GM18868 (cell line): Measurements from ENCODE around the gene IRF2BPL.

Experiments used
- ATAC-seq: cut with Tn5 transposase; IDR thresholded peaks from one replicate; pipeline ENCODE4 v1.9.1; 2021; ENCODE audit warnings: mild to moderate bottlenecking, moderate library complexity; ENCODE audit not compliant: unreplicated experiment

IRF2BPL gene

DNA sequence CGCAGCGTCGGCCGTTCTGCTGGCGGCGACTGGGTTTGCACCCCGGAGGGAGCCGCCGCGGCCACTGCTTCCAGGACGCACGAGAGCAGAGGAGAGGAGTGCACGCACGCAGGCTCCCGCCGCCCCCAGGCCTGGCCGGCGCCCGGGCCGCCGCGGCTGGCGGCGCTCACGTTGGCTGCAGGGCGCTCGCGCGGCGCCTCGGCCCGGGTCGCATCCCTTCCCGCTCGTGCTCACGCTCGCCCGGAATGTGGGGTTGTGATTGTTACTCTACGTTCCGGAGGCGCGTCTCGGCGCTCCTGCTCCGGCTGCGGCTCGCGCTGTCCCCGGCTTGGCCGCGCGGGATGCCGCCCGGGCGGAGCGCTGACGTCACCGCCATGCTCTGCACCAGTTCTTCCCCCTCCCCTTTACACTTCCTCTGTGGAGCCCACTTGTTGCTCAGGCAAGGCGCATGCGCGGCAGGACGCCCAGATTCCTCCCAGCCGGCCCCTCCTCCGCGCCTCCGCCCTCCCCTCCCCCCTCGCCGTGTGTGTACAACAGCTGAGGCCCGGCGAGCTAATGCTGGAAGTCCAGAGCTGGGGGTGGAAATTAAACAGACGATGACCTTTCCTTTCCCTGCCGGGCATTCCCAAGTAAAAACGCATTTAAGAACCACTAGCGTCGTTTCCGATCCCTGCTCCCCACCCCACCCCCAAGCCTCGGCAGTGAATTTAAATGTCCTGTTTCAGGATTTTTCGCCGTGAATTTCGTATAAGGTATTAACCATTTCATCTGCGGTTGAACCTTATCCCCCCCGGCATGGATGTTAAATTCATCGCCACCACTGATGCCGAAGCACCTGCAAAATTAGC is at the start of gene IRF2BPL:
Gene IRF2BPL, minus strand, starts transcription at position 325 of the 848 bp plus-strand sequence. CDS start 916 bp downstream, outside the sequence.
- ATAC-seq: peak; percentile 73

DNA sequence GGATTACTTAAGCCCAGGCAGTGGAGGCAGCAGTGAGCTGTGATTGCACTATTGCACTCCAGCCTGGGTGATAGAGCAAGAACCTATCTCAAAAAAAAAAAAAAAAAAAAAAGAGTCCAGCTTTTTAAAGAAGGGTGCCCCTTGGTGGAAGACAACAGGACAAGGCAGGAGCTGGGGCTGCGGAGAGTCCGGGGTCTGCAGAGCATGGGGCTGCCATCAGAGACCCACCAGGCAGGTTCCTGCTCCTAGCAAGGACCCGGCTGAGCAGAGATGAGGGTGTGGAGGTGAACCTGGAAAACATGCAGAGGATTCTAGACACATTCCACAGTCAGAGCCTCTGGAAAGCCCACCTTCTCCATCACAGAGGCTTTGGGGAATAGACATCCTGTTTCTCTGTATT is 48.5 kb upstream of the IRF2BPL start:
- no peak for ATAC-seq

DNA sequence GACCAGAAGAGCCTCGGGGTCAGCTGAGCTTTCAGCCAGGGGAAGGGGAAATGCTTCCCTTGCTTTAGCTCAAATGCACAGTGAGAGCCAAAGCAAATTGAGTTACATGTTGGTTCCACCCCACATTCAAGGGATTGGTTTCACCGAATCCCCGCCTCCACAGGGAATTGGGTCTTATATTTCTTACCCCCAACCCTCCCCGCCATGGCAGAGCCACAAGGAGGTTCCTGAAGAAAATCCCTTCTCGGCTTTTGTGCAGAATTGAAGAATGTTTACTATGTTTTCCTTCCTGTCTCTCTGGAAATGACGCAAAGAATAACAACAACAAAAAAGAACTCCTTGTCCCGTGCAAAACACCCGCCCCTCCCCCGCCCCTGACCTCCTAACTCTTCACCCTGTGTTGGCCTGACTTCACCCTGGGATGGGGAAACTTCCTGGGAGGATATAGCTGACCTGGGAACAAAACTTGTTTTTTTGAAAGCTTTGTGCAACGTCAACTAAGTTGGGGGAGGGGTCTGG is 47.7 kb upstream of the IRF2BPL start:
- ATAC-seq: no peak

DNA sequence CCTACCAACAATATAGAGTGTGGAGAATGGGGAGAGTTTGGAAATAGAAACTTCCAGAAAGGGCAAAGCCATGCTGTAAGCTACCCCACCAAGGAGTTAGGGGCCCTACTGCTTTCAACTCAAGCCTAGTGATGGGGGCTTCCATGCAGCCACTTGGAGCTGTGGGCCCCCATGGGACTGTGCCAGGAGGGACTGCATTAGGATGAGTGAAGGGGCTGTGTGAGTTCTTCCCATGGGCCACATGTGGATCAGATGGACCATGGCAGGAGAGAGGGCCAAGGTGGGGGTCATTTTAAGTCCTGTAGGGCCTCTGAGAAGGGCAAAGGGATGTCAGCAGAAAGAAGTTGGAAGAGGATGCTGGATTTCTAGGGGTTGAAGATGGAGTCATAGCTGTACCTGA is 46.5 kb upstream of the IRF2BPL start:
- ATAC-seq: no peak

DNA sequence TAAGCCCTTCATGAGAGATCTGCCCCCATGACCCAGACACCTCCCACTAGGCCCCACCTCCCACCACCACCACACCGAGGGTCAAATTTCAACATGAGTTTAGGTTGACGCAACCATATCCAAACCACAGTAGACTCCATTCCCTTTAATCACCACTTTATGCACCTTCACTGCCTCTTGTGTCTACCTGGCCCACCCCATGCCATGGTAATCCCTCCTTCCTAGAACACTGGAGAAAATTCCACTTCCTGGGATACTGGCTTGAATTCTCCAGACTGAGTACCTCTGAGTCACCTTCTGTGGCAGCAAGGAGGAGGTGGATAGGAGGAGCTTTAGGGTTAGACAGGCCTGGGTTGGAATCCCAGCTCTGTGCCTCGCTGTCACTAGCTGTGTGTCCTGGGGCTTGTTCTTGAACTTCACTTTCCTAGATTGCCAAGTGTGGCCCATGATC is 43.5 kb upstream of the IRF2BPL start:
- ATAC-seq: no peak

DNA sequence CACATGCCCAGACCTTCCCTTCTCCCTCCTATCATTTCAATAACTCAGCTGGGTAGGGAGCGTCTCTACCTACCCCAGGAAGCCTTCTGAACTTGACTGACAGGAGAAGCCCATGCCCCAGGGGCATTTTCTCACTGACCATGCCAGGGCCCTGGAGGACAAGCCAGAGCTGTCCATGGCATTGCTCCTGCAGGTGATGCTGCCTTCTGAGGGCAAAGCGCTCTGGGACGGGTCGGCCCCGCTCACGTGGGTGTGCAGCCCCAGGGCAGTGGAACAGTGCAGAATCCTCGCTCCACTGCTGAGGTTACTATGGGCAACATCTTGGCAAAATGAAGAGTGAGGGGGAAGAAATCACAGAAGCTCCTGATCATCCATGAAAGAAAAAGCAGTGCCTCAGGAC is 41.0 kb upstream of the IRF2BPL start:
- no peak for ATAC-seq

DNA sequence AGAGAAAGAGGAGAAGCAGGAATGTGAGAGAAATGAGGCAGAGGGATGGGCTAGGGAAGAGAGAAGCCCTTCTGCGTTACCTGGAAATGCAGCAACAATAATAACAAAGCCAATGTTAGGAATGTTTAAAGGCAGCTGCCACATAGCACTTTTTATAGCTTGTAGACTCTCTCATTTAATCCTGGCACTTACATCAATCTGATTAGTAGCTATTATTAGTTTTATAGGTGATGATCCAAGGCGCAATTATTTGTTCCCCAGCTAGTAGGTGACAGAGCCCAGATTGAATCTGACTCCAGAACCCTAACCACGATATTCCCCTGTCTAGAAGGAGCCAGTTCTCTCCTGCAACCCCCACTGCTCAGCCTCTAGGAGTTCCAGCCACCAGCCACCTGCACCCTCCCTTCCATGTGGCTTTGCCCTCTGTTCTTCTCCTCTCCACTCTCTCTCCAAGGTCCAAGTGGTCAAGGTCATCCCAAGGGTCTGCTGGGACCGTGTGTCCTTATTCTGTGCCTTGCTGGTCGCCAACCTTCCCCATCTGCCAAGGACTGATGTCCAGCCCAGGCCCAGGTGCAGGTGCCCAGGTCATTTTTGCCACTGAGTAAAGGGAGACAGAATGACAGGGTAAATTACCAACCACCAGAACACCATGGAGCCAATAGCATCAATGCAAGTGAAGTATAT is 40.2 kb upstream of the IRF2BPL start:
- ATAC-seq: no peak

DNA sequence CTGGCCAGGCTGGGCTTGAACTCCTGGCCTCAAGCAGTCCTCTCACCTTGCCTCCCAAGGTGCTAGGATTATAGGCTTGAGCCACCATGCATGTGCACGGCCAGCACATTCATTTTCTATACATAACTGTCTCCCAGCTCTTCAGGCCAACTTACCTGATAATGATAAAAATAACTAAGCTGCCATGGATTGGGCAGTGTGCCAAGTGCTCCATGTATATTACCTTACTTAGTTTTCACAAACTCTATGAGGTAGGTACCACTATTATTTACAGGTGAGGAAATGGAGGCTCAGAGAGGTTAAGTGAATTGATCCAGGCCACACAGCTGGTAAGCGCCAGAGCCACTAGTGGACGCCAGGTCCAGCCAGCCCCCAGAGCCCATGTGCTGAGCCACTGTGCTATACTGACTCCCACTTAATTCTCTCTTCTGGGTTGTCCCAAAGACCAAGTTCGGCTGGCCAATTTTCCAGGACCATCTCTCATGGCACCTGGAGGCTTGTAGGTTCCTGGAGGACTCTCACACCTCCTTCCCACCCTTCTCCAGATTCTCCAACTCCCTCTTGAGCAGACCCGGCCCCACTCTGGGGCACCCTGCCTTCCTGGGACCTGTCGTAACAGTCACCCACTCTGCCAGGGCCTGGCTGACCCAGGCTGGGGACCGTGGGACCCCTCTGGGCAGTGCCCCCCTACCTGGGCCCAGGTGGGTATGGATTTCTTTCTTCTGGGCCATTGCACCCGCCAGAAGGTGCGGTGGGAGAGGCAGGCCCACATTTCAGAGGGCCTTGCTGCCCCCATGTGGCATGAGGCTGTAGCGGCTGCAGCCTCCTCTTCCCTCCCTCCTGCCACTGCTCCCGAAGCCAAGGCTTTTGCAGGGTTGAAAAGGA is 39.4 kb upstream of the IRF2BPL start:
- no peak for ATAC-seq

DNA sequence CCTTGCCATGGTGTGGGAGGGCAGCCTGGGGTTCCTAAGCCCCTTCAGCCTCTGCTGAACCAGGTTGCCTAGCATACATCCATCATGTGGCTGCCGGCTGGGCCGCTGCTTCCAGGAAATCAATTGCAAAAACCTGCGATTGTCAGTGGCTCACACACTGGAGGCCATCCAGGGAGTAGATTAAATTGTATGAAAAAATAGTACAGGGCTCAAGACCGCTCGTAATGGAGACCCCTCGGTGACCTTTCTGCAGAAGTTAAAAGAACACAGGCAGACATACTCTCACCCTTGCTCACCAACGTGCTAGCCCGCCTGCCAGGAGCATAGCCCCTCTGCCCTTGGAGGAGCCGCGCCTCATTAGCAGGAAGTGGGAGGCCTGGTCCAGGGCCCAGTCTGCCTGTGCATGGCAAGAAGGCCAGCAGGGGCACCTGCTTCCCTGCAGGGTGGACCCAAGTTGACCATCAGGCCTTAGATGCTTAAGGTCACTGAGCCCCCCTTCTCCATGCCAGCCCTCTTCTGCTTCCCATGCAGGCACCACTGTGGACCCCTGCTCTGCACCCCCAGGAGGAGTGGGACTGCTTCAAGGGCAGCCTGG is 38.2 kb upstream of the IRF2BPL start:
- ATAC-seq: no peak

DNA sequence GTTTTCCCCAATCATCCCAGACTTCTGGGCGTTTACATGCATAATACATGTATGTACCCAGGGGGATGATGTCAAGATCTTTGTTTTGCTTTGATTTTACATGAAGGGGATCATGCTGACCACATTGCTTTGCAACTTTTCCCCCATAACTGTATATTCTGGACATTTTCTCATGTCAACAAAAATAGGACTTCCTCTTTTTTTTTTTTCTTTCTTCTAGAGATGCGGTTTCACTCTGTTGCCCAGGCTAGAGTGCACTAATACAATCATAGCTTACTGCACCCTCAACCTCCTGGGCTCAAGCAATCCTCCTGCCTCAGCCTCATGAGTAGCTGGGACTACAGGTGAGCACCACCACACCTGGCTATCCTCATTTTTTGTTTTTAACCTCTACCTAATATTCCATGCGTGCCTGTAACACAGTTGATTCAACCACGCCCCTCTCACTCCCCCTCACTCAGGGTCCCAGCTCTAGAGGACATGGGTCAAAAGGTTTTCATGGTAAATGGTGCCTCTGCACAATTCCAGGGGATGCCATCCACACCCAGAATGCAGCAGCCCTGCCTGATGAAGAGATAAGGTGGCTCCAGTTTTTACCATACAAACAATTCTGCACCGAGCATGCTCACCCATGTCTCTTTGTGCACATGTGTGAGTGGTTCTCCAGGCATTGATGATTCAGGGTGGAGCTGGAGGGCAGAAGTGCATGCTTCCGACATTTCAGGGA is 37.5 kb upstream of the IRF2BPL start:
- ATAC-seq: peak; percentile 47

DNA sequence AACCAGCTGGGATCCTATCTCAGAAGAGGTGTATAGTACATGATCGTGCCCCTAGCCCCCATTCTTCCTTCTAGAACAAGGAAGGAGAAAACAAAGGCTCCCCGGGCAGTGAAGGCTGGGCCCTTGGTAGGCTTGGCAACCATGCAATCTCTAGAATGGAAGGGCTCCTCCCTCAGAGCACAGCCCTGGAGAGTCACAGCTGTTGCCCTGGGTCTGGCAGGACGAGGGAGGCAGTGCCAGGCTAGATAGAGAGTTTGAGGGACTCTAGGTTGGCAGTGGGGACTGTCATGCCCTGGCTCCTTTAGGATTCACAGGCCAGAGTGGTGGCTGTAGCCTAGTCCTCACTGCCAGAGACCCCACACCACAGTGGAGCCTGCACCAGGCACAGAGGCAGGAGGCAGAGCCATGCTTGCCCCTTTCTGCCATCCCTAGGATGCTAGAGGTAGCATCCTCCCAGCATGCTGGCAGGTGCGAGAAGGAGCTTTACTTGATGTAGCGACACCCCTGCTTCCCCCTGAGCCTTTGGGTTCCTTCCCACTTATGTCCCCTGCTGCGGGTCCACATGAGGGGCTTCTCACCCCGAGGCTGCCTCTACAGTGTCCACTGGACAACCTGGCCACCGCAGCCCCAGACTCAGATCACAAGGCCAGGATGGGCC is 36.1 kb upstream of the IRF2BPL start:
- no peak for ATAC-seq

DNA sequence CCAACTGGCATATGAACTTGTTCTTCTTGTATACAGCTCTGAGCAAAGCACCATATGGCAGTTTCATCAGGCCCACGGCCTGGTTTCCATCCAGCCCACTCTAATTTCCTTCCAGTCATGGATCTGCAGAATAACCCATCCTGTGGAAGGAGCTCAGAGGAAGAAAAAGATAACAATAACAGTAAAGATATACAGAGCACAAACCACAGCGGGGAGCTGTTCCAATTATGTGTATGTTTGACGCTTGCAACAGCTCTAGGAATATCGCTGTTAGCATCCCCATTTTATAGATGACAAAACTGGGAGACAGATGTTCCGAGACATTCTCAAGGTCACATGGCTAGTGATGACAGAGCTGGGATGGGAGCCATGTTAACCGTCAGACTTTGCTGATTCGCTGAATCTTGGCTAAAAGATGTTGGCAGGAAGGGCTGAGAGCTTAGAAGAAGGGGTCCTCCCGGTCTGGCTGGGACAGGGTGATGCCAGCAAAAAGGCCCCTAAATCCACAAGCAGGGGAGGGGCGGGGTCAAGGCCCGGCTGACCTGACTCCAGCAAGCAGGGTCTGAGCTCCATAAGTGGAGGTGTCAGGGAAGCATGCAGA is 35.2 kb upstream of the IRF2BPL start:
- ATAC-seq: no peak

DNA sequence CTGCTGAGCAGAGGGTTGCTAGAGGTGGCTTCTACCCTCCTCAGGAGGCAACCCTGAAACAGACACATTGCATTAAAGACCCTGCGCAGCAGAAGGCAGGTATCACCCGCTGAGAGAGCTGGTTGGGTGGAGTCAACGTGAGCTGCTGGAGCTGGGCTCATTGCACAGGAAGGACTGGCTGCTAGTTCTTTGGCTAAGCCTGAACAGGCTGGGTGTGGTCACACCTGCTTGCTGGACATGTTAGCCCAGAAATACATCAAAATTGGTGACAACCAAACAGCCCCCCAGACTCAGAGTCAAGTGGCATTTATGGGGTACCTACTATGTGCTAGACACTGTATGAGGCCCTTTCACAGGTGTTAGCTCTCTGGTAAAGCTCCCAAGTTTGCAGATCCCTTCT is 33.8 kb upstream of the IRF2BPL start:
- no peak for ATAC-seq

DNA sequence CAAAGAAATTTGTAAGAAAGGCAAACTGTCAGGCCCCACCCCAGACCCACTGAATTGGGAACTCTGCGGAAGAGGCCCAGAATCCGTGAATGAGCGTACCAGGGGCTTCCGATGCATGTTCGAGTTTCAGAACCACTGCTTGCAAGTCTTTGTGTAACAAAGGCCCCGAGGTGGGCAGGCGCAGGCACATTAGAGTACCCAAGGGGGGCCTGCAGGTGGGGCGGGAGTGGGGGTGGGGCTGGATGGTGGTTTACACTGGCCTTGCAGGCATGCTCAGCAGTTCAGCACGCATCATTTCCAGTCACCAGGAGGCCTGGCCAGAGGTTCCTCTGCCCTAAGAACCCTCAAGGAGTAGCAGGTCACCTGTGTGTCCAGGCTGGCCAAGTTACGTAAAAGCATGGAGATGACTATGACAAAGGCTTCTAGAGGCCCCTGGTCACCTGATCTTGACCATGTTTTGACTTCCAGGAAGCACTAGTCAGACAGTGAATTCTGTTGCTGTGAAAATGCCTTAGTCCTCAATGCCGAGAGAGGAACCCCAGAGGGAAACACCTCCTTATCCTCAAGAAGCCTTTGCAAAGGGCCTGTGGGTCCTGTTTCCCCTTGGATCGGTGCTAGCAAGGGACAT is 33.2 kb upstream of the IRF2BPL start:
- no peak for ATAC-seq

DNA sequence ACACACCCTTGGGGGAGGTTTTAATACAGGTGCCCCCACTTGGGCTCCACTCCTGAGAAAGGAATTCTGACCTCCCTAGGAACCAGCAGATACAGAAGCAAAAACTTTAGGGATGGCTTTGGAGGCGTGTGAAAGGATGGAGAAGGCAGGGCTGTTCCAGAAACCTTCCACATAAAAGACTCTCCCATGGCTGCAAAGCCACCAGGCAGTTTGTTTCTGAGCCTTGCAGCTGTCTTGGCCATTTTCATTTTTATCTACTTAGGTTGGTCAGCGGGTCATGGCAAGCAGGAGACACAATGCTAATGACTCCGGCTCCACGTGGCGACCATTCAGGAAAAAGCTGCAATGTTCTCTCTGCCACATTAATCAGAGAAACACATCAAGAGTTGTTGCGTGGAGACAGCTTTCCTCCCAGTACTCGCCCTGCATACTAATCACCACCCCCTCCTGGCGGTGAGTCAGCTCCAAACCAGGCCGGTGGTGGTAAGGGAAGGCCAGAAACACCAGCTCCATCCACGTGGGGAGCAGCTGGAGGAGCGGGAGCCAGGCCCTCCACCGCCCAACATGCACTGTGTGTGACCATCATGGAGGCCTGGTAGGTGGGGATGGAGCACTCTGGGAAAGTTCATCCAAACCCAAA is 30.9 kb upstream of the IRF2BPL start:
- ATAC-seq: no peak

DNA sequence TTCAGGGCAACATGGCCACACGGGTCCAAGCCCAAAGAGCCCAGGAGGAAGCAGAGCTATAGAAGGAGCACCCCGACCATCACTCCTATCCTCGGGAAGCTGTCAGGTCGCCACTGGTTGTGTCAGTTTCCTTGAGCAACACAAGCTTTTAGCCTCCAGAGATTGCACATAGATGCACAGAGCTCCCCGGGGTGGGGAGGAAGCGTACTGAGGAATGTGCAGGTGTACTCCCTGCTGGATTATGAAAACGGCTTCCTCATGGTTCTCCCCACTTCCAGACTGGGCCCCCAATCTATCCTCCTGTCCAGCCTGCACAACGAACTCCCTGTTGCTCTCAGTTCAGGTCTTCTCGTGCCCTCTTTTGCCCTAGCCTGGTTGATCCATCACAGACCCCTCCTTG is 30.3 kb upstream of the IRF2BPL start:
- ATAC-seq: no peak

DNA sequence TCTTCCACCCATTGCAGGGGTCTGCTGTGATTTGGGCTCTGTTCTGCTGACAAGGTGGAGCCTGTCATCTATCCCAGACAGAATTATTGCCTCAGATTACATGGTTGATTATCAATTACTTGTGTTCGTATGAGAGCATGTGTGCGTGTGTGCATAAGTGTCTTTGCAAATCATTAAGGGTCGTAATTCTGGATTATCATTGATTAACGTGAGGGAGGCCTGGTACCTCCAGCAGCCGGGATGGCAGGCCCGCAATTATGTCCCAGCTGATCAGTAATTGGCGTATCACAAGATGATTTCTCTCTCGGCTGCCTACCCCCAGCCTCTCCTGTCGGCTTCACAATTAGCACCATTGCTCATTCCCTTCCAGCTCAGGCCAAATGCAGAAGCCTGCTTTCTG is 29.6 kb upstream of the IRF2BPL start:
- ATAC-seq: no peak

DNA sequence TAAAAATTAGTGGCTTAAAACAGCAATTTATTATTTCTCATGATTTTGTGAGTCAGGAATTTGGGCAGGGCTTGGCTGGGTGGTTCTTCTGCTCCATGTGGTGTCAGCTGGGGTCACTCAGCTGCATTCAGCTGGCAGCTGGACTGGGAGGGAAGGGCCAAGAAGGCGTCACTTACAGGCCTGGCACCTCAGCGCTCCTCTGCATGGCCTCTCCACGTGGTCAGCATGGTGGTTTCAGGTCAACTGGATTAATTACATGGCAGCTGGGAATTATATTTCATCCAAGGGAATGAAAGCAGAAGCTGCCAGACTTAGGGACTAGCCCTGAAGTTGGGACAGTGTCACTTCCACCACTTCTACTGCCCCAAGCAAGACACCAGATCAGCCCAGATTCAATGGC is 27.5 kb upstream of the IRF2BPL start:
- no peak for ATAC-seq
